Thoracic aorta (tissue), 2 donors: ENCODE measurements around the gene NUDT17. TPM values are rescaled to one million over a fixed set of nuclear protein-coding genes. Genes with fewer than 3 reads are reported as not detected.

Experiments used
- ATAC-seq: fragments of 150-250 bp; one replicate; pipeline ENCODE4 v1.8.0; 2017; ENCODE audit warnings: low read depth; ENCODE audit not compliant: insufficient number of reproducible peaks, low FRiP score
- DNase-seq: peaks from one replicate; pipeline ENCODE4 v3.0.0-alpha.2; 2020; ENCODE audit warnings: low spot score
- H3K27ac ChIP-seq, 2 donors: fragments of 200-600 bp; sonication (generic); 1 replicate in 1 of 2; 2 replicates in 1 of 2; pipeline ENCODE4 v1.5.1; 2016; ENCODE audit warnings: mild to moderate bottlenecking in 2 of 2, moderate library complexity in 2 of 2
- H3K27me3 ChIP-seq: fragments of 200-600 bp; sonication (generic); replicated peaks from 2 replicates; pipeline ENCODE4 v1.6.0; 2016; ENCODE audit warnings: mild to moderate bottlenecking; ENCODE audit not compliant: insufficient read depth
- H3K36me3 ChIP-seq: fragments of 200-600 bp; sonication (generic); one replicate; pipeline ENCODE4 v1.5.1; 2016
- H3K4me1 ChIP-seq, 2 donors: fragments of 200-600 bp; sonication (generic); 1 replicate in 1 of 2; 2 replicates in 1 of 2; pipeline versions ENCODE4 v1.5.1 to v1.6.0; 2016; ENCODE audit warnings: low read depth in 2 of 2, mild to moderate bottlenecking in 1 of 2; ENCODE audit not compliant: control insufficient read depth in 1 of 2
- H3K4me3 ChIP-seq: fragments of 200-600 bp; sonication (generic); 2 replicates; pipeline ENCODE4 v1.5.1; 2016; ENCODE audit warnings: mild to moderate bottlenecking
- H3K9me3 ChIP-seq: fragments of 200-600 bp; sonication (generic); 2 replicates; pipeline ENCODE4 v1.5.1; 2016
- CTCF ChIP-seq: fragments of 200-600 bp; sonication (generic); IDR thresholded peaks from one replicate; pipeline ENCODE4 v1.5.1; 2019; ENCODE audit warnings: antibody characterized with exemption
- total RNA-seq, 2 donors: library from RNA; depleted of rRNA; stranded (reverse); fragments of >200 nt; gene quantifications; one replicate each; pipeline versions ENCODE4 v1.1.0 to v1.2.3, GENCODE V29; 2016

Gene NUDT17
- total RNA-seq, 2 donors from 2014 or later: 3.6 to 19.1 TPM

DNA sequence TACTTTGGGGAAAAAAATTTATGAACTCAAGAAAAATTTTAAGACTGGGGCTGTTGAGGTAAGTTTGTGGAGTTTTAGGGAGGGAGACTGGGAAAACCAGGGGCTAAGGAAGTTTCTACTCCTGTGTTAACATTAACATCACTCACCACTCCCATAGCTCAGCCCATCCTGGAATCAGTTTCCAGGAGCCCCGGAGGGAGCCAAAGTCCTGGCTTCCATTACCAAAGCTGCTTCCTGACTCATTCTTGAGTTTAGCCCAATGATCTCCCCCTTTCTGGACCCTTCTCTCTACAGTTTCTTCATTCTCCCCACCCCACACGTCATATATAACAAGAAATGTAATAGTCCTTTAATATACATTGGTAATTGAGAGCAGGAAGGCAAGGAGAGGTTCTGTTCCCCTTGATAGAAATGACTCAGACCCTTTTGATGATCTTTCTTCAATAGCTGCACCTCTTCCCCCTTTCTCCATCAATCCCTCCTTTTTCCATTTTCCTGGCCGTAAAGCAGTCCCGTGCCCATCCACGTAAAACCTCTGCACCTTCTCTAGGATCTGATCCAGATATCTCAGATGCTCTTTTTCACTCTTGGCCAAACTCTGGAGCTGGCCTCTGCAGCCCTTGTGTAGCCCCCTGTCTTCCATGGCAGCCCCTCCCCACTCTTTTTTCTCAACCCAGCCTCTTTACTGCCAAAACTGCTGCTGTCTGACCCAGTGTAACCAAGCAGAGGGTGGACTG is 18.0 kb downstream of the NUDT17 start:
- Histone ChIP-seq H3K27ac (no peak overlapping the region), H3K4me3 (no peak overlapping the region), H3K36me3 (peaks cover 20% of the 10 kb centered on the region), H3K4me1 (peaks cover 4% of the 10 kb centered on the region in 2 donors), H3K9me3 (no peaks in the 10 kb centered on the region), H3K27me3 (no peaks in the 10 kb centered on the region)
- DNase-seq: no peak
- no peak for ATAC-seq
- no peak for TF ChIP-seq CTCF

DNA sequence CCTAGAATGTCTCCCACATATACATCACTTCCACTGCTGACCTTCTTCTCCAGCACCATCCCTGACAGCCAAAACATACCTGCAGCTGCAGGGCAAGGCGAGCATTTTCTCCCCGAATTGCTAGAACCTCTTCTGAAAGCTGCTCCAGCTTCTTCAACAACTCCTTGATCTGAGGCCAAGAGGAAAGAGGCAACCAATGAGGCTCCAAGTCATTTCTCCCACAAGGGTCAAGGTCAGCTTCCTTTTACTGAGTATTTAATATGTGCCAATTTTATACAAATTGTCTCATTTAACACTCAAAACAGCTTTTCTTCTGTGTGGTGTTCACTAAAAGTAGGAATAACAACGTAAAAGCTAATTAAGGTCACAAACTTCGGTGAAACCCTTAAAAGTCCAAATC is 22.8 kb downstream of the NUDT17 start:
- Histone ChIP-seq H3K27me3 (no peaks in the 10 kb centered on the region), H3K9me3 (no peaks in the 10 kb centered on the region), H3K27ac (no peak overlapping the region), H3K4me3 (no peak overlapping the region), H3K4me1 (peaks cover 7 to 32% of the 10 kb centered on the region in 2 donors), H3K36me3 (peaks cover 20% of the 10 kb centered on the region)
- no peak for ATAC-seq
- TF ChIP-seq CTCF: no peak
- DNase-seq: no peak

DNA sequence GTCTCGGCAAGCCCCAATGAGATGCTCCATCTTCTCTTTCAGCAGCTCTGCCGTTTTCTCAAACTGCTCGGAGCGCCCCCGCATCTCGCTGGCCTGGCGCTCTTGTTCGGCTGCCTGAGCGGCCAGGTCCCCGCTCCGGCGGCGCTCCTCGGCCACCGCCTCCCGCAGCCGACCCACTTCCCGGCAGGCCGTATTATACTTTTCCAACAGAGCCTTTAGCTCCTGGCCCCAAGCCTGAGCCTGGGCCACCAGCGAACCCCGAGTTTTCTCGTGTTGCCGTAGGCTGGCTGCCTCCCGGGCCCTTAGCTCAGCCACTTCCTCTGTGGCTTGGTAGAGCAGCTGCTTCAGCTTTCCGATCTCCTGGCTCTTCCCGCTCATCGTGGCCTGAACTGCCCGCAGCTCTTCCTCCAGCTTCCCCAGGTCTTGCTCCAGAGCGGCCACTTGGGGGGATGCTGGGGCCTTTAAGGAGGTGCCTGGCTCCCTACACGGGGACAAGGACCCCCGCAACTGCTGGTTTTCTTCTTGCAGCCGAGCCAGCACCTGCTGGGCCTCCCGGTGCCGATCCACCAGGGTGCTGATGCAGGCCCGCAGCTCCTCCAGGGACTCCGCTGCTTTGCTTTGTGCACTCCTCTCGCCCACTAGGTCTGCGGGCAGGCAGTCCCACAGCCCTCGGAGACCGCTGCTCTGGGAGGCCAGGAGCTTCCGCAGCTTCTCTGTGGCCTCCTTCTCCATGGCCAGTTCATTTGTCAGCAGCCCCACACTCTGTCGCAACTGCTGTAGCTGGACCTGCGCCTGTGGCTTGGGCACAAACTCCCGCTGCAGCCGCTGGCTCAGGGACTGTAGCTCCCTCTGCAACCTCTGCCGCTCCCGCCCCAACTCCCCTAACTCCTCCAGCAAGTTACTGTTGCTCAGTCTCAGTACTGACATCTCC is 26.8 kb downstream of the NUDT17 start:
- no peak for TF ChIP-seq CTCF
- ATAC-seq: peak; percentile 39
- no peaks in the 10 kb centered on the region for H3K9me3 ChIP-seq
- no peaks in the 10 kb centered on the region for H3K27me3 ChIP-seq
- peaks cover 7 to 35% of the 10 kb centered on the region in 2 donors for H3K4me1 ChIP-seq
- peaks cover 8% of the 10 kb centered on the region for H3K36me3 ChIP-seq
- H3K27ac ChIP-seq: peak overlapping the region; percentile 76 to 89
- H3K4me3 ChIP-seq: peak overlapping the region; percentile 71
- DNase-seq: no peak

- ATAC-seq (no peak), DNase-seq (no peak)
- H3K27ac ChIP-seq: no peak overlapping the region
- H3K27me3 ChIP-seq: no peaks in the 10 kb centered on the region
- peaks cover 7 to 27% of the 10 kb centered on the region in 2 donors for H3K4me1 ChIP-seq
- no peak overlapping the region for H3K4me3 ChIP-seq
- no peak for TF ChIP-seq CTCF
- no peaks in the 10 kb centered on the region for H3K36me3 ChIP-seq
- no peaks in the 10 kb centered on the region for H3K9me3 ChIP-seq
Measured at GRCh38 chr1:145874646-145875045, 29.2 kb downstream of the NUDT17 start.

GRCh38 chr1:145877923-145878486 is 32.6 kb downstream of the NUDT17 start:
- peaks cover under 1 to 5% of the 10 kb centered on the region in 2 donors for H3K4me1 ChIP-seq
- H3K9me3 ChIP-seq: no peaks in the 10 kb centered on the region
- no peaks in the 10 kb centered on the region for H3K27me3 ChIP-seq
- no peaks in the 10 kb centered on the region for H3K36me3 ChIP-seq
- H3K27ac ChIP-seq: no peak overlapping the region
- DNase-seq: no peak
- no peak for ATAC-seq
- no peak for TF ChIP-seq CTCF
- H3K4me3 ChIP-seq: no peak overlapping the region
